Ovary (tissue), 3 donors: ENCODE data around the gene NUBPL.

Experiments
- POLR2A ChIP-seq: fragments of 450-650 bp; IDR thresholded peaks from one replicate; pipeline ENCODE4 v1.6.1; 2017; ENCODE audit warnings: antibody characterized with exemption, mild to moderate bottlenecking, moderate library complexity
- TF ChIP-seq, protein P1 (sequence below), 3 donors: fragments of 450-650 bp in 2 of 3; fragments of 200-600 bp in 1 of 3; IDR thresholded peaks; one replicate each; pipeline versions ENCODE4 v1.5.1 to v1.8.0; 2016 to 2022; ENCODE audit warnings: antibody characterized with exemption in 3 of 3, mild to moderate bottlenecking in 1 of 3
- donor health status: DM: no; HTN: no; CAD: no.

DNA sequence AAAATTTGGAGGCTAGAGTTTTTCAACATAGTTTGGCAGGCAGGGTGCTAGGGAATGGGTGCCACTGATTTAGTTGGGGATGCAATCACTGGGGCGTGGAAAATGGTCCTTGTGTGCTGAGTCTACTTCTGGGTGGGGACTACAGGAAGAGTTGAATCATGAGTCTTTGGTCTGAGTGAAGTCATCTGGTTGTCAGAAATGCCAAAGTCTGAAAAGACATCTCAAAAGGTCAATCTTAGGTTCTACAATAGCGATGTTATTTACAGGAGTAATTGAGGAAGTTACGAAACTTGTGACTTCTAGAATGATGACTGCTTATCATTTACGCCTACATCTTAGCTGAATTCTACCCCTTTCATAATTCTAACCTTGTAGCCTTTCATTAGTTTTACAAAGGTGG, 209.1 kb downstream of the NUBPL start:
- TF ChIP-seq, protein P1, sequence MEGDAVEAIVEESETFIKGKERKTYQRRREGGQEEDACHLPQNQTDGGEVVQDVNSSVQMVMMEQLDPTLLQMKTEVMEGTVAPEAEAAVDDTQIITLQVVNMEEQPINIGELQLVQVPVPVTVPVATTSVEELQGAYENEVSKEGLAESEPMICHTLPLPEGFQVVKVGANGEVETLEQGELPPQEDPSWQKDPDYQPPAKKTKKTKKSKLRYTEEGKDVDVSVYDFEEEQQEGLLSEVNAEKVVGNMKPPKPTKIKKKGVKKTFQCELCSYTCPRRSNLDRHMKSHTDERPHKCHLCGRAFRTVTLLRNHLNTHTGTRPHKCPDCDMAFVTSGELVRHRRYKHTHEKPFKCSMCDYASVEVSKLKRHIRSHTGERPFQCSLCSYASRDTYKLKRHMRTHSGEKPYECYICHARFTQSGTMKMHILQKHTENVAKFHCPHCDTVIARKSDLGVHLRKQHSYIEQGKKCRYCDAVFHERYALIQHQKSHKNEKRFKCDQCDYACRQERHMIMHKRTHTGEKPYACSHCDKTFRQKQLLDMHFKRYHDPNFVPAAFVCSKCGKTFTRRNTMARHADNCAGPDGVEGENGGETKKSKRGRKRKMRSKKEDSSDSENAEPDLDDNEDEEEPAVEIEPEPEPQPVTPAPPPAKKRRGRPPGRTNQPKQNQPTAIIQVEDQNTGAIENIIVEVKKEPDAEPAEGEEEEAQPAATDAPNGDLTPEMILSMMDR (IDR thresholded peaks at IDR 0.05), result no peak
- no peak for TF ChIP-seq POLR2A
